Endodermal cell (in vitro differentiated cells): ENCODE results near the gene AKAP10. TPM values are rescaled to one million over a fixed set of nuclear protein-coding genes. Genes with fewer than 3 reads are reported as not detected.
A peak's percentile ranks its signal among the peaks of the same experiment; 100 is the strongest.

ENCODE experiments used
- DNase-seq: peaks from one replicate; pipeline ENCODE4 v3.0.0-alpha.2; 2017
- H3K27ac ChIP-seq: 2 replicates; pipeline ENCODE4 v1.5.1; 2013; ENCODE audit warnings: mild to moderate bottlenecking, low read depth, low read length, moderate library complexity
- H3K27me3 ChIP-seq: 2 replicates; pipeline ENCODE4 v1.6.1; 2013; ENCODE audit warnings: mild to moderate bottlenecking, low read length, moderate library complexity; ENCODE audit not compliant: insufficient read depth, control insufficient read depth, poor library complexity, severe bottlenecking
- H3K36me3 ChIP-seq: 2 replicates; pipeline ENCODE4 v1.7.0; 2013; ENCODE audit warnings: mild to moderate bottlenecking, low read length, moderate library complexity; ENCODE audit not compliant: control insufficient read depth, insufficient read depth
- H3K4me1 ChIP-seq: one replicate; pipeline ENCODE4 v1.7.0; 2013; ENCODE audit warnings: low read length; ENCODE audit not compliant: control insufficient read depth, insufficient read depth
- H3K4me3 ChIP-seq: 2 replicates; pipeline ENCODE4 v1.5.1; 2013; ENCODE audit warnings: mild to moderate bottlenecking, low read length, moderate library complexity
- H3K9ac ChIP-seq: 2 replicates; pipeline ENCODE4 v1.6.1; 2013; ENCODE audit warnings: mild to moderate bottlenecking, low read length, moderate library complexity; ENCODE audit not compliant: poor library complexity, severe bottlenecking; ENCODE audit errors: extremely low read depth
- H3K9me3 ChIP-seq: 2 replicates; pipeline ENCODE4 v1.6.1; 2013; ENCODE audit warnings: mild to moderate bottlenecking, low read length, moderate library complexity; ENCODE audit not compliant: control insufficient read depth
- H3K27ac Mint-ChIP-seq: 2 replicates; pipeline ENCODE4 v1.8.0; 2020; ENCODE audit warnings: mixed read lengths
- H3K27me3 Mint-ChIP-seq: 2 replicates; pipeline ENCODE4 v1.8.0; 2021; ENCODE audit warnings: mild to moderate bottlenecking, mixed read lengths; ENCODE audit not compliant: insufficient read depth
- H3K36me3 Mint-ChIP-seq: 2 replicates; pipeline ENCODE4 v1.8.0; 2020; ENCODE audit warnings: low read depth, mixed read lengths
- H3K4me1 Mint-ChIP-seq: 2 replicates; pipeline ENCODE4 v1.8.0; 2020; ENCODE audit warnings: mixed read lengths
- H3K4me3 Mint-ChIP-seq: 2 replicates; pipeline ENCODE4 v1.8.0; 2020; ENCODE audit warnings: mild to moderate bottlenecking, moderate library complexity, mixed read lengths
- H3K9me3 Mint-ChIP-seq: 2 replicates; pipeline ENCODE4 v1.8.0; 2020; ENCODE audit warnings: mild to moderate bottlenecking, mixed read lengths
- CTCF ChIP-seq: fragments of 200-600 bp; sonication (generic); conservative IDR thresholded peaks from 2 replicates; pipeline ENCODE4 v1.5.0; 2021; ENCODE audit warnings: antibody characterized with exemption, mild to moderate bottlenecking
- WGBS, 2 experiments: methylation state at CpG; one replicate each; pipeline versions ENCODE4 v1.1.5 to v1.1.7; 2013; ENCODE audit warnings: missing lambda C conversion rate in 2 of 2, mixed read lengths in 1 of 2; ENCODE audit not compliant: insufficient coverage in 1 of 2, insufficient read length in 1 of 2; 5-methylcytosine and 5-hydroxymethylcytosine counted together
- total RNA-seq, 2 donors: library from RNA; stranded (reverse); fragmentation: NEBNext Ultra II Directional in 1 of 2; extraction: Animal tissue kit (Norgen Biotek cat#: 25700) in 1 of 2; gene quantifications; 2 replicates in 1 of 2; 3 replicates in 1 of 2; pipeline ENCODE4 v1.2.1, GENCODE V29; 2021

AKAP10 gene
- total RNA-seq, 2 donors from 2014 or later: 29.6 to 39.1 TPM

- H3K36me3 Mint-ChIP-seq: peaks cover 70% of the 10 kb centered on the region
Measured at GRCh38 chr17:19928299-19928698, 49.3 kb downstream of the AKAP10 start.

GRCh38 chr17:19915245-19915978 lies 62.2 kb downstream of the AKAP10 start:
- no peak for TF ChIP-seq CTCF
- H3K4me3 Mint-ChIP-seq: no peak overlapping the region
- 83 to 96% methylated on average over 1 to 2 of the region's 2 CpGs for WGBS, 2 experiments
- H3K36me3 ChIP-seq: peaks cover 82% of the 10 kb centered on the region
- H3K4me1 Mint-ChIP-seq: peaks cover 6% of the 10 kb centered on the region
- H3K27ac ChIP-seq: no peak overlapping the region
- H3K27ac Mint-ChIP-seq: no peak overlapping the region
- H3K27me3 ChIP-seq: no peaks in the 10 kb centered on the region
- peaks cover 67% of the 10 kb centered on the region for H3K36me3 Mint-ChIP-seq
- no peaks in the 10 kb centered on the region for H3K9me3 ChIP-seq
- H3K4me3 ChIP-seq: no peak overlapping the region
- no peak overlapping the region for H3K9ac ChIP-seq
- DNase-seq: no peak
- no peaks in the 10 kb centered on the region for H3K4me1 ChIP-seq
- H3K9me3 Mint-ChIP-seq: no peaks in the 10 kb centered on the region
- H3K27me3 Mint-ChIP-seq: no peaks in the 10 kb centered on the region

More at GRCh38 chr17:19928299-19928698, 49.3 kb downstream of the AKAP10 start:
- Histone ChIP-seq H3K4me3 (no peak overlapping the region), H3K27ac (no peak overlapping the region), H3K9ac (no peak overlapping the region), H3K9me3 (no peaks in the 10 kb centered on the region), H3K36me3 (peaks cover 81% of the 10 kb centered on the region), H3K27me3 (no peaks in the 10 kb centered on the region), H3K4me1 (no peaks in the 10 kb centered on the region)
- WGBS, 2 experiments: 95 to 98% methylated on average over 4 of the region's 4 CpGs
- no peak overlapping the region for H3K4me3 Mint-ChIP-seq
- H3K9me3 Mint-ChIP-seq: no peaks in the 10 kb centered on the region
- DNase-seq: no peak
- no peaks in the 10 kb centered on the region for H3K27me3 Mint-ChIP-seq
- no peaks in the 10 kb centered on the region for H3K4me1 Mint-ChIP-seq
- H3K27ac Mint-ChIP-seq: no peak overlapping the region
- TF ChIP-seq CTCF: no peak

GRCh38 chr17:19911033-19911432 lies 66.6 kb downstream of the AKAP10 start:
- H3K27ac ChIP-seq: no peak overlapping the region
- WGBS, 2 experiments: 77 to 86% methylated on average over 2 of the region's 2 CpGs
- H3K4me1 ChIP-seq: no peaks in the 10 kb centered on the region
- Mint-ChIP-seq H3K27me3 (no peaks in the 10 kb centered on the region), H3K4me1 (peaks cover 6% of the 10 kb centered on the region), H3K27ac (peak overlapping the region; percentile 0), H3K9me3 (no peaks in the 10 kb centered on the region), H3K4me3 (no peak overlapping the region), H3K36me3 (peaks cover 68% of the 10 kb centered on the region)
- H3K9me3 ChIP-seq: no peaks in the 10 kb centered on the region
- no peak for TF ChIP-seq CTCF
- no peak overlapping the region for H3K9ac ChIP-seq
- no peaks in the 10 kb centered on the region for H3K27me3 ChIP-seq
- no peak overlapping the region for H3K4me3 ChIP-seq
- DNase-seq: peak; percentile 86
- peaks cover 84% of the 10 kb centered on the region for H3K36me3 ChIP-seq
